GM18873 (cell line): ENCODE results near the gene ARHGAP18.

Source experiments
- ATAC-seq: cut with Tn5 transposase; IDR thresholded peaks from one replicate; pipeline ENCODE4 v1.9.1; 2021; ENCODE audit warnings: mild to moderate bottlenecking, moderate library complexity, moderate number of reproducible peaks; ENCODE audit not compliant: unreplicated experiment, low FRiP score

ARHGAP18 gene

DNA sequence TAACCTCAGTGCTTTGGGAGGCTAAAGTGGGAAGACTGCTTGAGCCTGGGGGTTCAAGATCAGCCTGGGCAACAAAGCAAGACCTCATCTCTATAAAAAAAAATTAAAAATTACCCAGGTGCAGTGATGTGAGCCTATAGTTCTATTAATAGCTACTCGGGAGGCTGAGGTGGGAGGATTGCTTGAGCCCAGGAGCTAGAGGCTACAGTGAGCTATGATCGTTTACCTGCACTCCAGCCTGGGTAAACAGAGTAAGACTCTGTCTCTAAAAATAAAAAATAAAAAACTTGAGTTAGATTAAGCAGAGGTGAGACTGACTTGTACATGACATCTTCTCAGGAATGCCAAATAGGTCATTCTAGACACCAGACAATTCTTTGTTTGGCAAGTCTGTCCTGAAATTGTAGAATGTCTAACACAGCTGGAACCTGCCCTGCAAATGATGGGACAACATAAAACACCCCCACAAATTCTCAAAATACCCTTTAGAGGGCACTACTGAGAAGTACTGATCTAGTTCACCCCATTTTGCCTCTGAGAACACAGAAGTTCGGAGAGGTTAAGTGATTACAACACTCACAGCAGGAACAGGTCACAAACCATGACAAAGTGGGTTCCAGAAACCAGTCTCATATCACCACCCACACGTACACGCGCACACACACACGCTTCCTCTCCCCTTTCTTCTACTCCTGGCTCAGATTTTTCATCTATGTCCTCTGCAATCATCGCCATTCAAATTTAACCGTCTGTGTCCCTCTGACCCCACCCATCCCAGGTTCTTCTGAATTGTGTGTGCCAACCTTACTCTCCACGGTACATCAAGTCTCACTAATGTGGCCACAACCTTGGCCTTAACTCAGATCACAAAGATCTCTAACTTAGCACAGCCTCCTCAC lies 38.3 kb downstream of the ARHGAP18 start:
- peak; percentile 86 for ATAC-seq

DNA sequence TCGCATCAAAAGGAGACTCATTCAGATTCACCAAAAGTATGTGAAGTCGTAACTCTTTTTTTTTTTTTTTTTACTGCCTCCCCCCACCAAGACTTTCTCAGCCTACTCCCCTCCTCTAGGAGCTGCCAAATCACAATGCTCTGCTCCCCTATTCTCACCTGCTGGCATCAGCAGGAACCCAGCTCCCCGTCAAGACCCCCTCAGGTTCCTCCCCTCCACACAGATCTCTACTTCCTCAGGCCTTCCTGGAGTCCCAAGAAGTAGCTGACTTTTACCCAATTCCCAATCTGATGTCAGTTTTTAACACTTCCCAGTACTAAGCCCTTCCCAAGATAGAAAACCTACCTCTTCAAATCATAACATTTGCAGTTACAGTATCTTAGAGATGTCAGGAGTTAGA lies 39.3 kb downstream of the ARHGAP18 start:
- ATAC-seq: no peak

DNA sequence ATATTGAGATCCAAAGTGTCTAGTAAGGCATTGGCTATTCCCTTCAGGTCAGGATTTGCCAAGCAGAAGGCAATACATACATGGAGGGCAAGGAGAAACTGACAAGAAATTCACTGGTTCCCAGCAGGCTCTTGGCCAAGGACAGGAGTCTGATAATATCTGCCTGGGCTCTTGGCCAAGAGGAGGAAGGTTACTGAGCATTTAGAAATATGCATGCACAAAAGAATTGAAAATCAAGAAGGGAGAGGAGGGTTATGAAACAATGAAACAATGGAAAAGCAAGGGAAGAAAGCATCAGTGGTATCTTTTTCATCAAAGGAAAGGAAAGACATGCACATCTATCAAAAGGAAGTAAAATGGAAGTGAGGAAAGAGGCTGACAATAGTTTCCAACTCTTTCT lies 42.4 kb downstream of the ARHGAP18 start:
- no peak for ATAC-seq

DNA sequence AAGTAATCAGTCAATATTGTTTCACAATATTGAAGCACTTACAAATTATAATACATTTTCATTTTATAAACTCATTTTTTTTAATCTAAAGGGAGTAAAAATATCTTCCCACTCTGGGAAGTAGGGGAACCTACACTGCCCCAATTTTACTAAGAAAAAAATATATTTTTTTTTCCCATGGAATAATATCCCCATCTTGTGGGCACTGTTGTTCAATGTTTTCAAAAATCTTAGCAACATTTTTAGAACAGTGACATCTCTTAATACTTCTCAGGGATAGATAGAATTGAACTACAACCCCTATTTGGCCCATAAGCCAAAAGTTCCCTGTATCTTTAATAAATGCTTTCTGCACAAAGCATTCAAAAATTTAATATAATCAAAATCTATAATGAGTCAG lies 42.9 kb downstream of the ARHGAP18 start:
- ATAC-seq: no peak

DNA sequence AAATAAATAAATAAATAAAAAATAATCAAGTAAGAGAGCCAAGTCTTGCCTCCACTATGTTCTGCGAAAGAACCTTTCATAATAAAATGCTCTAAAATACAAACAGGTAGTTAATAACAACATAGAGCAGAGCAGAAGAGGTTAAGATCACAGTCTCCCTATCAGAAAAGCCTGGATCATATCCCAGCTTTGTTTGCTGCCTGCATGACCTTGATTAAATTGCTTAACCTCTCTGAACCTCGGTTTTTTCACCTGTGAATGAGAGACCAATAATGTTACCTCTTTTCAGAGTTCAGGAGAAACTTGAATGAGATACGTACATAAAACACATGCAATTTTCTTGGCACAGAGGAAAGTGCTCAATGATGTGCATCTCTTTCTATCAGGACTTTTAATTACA lies 44.4 kb downstream of the ARHGAP18 start:
- no peak for ATAC-seq

DNA sequence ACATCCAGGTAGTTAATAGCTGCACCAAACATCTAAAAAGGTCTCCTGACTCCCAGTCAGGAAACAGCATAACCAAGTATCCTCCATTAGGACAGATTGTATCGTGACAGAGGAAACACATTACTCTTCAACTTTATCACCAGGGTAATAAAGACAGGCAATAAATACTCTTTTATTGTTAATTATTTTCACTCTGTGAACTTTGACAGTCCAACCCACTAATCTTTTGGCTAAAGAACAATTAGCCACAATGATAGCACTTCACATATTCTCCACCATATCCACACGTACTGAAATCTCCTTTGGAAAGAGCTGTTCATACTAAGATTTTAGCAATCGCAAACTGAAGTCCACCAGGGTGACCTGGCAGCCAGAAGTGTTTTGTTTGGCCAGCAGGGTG lies 46.4 kb downstream of the ARHGAP18 start:
- ATAC-seq: no peak

DNA sequence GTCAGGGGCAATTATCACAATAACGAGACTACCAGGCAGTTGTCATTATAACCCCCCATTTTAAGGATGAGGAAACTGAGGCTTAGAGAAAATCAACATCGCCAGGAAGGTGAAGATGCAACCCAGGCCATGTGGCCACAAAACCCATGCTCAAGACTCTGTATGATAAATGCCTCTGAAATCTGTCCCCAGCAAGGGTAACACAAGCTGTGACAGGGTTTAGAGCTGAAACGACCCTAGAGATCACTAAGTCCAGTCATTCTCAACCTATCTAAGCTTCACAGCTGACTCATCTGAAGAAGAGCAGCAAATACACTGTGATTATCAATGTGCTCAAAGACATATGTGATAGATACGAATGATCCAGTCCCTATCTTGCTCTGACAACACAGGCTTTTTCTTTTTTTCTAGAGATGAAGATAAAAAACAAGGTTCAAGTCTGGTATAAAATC lies 47.0 kb downstream of the ARHGAP18 start:
- no peak for ATAC-seq

DNA sequence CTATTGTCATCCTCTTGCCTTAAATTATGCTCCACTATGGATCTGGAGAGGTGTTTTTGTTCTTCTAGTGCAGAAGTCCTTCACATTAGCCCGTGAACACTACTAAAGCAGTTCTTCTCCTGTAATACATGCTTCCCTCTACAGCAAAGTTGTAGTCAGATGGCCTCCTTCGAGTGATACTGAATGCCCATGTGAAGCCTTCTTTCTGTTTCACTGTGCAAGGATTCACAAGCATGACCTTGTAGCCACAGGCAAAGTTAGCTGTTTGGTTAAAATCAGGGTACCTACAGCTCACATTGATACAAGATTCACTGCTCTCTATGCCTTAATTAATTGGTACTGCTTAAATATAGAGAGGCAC lies 47.6 kb downstream of the ARHGAP18 start:
- ATAC-seq: peak; percentile 72

DNA sequence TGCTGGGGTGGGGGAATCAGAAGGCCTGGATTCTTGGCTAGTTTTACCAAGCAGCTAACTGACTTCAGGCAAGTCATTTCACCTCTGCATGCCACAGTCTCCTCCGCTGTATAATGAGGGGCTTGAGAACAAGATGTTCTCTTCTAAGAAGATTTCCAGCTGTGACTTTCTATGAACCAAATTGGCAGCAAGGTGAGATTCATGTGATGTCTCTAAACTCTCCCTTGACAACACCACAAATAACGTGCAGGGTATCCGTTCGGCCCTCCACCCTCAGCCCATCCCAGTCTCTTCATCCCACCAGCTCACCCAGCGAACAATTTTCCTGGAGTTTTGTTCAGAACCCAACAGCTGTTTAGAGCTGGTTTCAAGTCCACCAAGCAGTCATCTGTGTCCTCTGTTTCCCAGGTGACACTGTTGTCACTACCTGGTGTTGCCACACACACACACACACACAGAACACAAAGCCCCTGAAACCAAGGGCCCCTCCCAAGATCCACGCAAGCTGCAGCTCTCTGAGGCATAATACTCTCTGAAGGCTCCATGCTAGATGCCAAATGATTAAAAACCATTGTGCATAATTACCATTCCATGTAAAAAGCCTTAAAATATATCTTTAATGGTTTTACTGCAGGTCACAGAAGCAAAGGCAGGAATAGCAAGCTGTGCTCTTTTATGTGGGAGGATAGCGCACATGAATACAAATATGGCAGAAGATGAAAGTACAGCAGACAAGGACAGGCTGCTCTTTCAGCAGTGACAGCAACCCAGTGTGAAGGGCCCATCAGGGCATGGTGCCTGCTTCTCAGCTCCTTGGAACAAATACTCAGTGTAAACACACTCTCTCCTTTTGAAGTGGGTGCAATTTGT lies 48.2 kb downstream of the ARHGAP18 start:
- ATAC-seq: peak; percentile 9

DNA sequence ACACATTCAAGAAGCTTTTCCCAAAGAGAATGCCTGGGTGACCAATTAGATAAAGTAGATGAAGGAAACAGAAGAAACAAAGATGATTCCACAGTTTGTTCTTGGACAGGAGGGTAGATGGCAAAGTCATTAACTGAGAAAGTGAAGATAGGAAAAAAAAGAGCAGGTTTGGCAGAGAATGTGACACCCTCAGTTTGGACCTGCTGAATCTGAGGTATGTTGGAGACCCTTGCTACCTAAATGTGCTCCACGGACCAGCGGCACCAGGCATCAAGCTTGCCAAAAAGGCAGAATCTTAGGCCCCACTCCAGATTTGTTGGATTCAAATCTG lies 49.7 kb downstream of the ARHGAP18 start:
- no peak for ATAC-seq

DNA sequence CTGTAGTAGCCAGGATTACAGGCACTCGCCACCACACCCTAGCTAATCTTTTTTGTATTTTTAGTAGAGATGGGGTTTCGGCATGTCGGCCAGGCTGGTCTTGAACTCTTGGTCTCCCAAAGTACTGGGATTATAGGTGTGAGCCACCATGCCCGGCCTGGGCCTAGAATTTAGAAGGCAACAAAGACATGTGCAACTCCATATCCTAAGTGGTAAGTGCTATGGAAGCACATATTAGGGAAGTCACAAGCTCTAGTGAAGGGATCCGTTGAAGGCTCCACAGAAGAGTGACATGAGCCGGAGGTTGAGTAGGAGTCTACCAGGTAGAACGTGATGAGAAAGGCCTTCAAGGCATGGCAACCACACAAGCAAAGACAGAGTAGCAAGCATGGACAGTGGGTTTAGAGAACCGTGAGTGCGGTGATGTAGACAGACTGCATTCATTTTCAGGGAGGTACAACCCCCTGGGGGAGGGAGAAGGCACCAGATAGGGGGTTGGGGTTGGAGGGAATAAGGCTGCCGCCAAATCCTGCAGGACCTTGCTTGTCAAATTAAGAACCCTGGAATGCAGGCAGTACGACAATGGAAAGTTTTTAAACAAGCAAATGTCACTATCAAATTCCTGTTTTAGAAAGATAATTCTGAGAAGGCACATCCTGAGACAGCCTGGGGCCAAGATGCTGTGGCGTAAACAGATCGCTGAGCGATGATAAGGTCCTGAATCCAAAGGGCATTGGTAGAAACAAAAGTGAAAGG lies 50.2 kb downstream of the ARHGAP18 start:
- no peak for ATAC-seq

DNA sequence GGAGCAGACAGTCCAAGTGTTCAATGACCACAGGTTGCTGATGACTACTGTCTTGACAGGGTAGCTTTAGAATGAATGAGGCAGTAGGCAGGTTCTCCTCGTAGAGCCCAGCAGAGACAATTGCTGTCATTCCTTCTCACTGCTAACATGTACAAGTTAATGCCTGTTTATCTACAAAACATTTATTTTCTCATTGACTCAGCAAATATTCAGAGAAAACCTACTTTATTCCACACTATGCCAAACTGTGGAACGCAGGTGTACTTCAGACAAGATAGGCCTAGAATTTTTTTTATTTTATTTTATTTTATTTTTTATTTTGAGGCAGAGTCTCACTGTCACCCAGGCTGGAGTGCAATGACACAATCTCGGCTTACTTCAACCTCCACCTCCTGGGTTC lies 50.8 kb downstream of the ARHGAP18 start:
- ATAC-seq: no peak

DNA sequence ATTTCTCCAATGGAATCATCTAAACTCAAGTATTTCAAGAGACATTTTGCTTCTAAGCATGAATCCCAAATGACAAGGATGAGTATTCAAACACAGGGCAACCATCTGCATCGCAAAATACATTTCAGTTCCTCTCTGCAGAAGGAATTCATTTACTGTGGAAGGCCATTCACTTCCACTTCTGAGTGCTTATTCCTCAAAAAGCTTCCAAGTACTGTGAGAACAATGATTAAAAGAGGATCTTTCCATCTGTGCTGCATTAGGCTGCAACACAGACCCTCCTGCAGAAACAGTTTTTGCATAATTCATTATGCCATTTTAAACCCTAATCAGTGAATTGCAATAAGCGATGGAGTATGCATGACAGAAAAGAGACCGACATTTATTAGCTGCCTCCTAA lies 52.5 kb downstream of the ARHGAP18 start:
- ATAC-seq: no peak

DNA sequence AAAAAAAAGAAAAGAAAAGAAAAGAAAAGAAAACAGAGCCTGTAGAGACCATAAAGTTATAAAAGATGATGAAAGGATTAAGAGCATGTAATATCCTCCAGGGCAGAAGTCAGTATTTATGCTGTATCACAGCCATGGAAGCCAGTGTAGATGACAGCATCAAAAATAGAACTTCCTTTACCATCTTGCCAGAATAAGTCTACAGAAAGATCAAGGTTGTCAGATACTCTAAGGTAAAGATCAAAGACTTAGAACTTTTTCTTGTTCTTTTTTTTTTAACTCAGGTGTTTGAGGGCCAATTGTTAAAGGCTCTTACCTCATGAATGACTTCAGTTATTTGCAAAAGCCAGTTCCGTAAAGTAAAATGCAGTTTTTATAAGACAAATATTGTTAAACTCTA lies 54.6 kb downstream of the ARHGAP18 start:
- ATAC-seq: no peak

DNA sequence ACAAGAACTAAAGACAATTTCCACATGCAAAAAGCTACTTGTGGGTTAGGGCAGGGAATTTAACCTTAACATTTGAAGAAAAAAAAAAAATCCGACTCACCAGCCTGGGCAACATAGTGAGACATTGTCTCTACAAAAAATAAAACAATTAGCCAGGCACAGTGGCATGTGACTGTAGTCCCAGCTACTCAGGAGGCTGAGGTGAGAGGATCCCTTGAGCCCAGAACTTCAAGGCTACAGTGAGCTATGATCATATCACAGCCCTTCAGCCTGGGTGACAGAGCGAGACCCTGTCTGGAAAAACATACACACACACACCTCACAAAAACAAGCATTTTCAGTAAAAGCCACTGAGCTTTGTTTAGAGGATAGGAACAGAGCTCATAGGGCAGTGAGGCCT lies 56.2 kb downstream of the ARHGAP18 start:
- no peak for ATAC-seq

DNA sequence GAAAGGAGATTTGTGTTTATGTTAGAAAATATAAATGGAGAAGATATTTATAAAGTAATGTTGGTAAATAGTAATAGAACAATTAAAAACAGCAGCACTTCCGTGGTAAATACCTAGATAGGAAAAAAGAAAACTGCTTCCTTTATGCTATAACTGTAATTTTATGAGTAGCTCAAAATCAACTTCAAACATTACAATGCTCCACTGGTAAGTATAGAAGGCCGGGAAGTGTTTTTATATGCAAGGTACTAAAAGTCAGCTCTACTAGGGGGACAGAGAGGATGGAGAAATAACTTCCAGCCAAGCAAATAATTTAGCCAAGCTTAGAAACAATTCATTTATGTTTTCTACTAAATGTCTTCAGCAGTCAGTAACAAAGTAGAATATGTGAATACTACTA lies 56.7 kb downstream of the ARHGAP18 start:
- ATAC-seq: no peak

DNA sequence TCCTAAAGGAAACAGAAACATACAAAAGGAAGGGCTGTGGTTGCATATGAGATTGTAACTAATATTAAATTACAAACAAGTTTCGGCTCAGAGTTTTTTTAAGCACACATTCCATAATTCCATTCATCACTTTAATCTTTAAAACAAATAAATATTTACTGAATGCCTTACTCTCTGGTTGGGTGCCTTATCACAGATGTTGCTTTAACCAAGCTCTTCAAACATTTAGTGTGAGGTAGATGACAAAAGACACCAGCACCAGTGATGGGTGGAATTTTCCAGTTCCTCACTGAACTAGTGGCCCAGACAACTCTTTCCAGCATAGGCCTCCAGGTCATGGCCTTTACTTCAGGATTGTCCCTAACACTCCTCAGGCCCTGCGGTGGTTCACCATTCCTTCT lies 58.7 kb downstream of the ARHGAP18 start:
- no peak for ATAC-seq

DNA sequence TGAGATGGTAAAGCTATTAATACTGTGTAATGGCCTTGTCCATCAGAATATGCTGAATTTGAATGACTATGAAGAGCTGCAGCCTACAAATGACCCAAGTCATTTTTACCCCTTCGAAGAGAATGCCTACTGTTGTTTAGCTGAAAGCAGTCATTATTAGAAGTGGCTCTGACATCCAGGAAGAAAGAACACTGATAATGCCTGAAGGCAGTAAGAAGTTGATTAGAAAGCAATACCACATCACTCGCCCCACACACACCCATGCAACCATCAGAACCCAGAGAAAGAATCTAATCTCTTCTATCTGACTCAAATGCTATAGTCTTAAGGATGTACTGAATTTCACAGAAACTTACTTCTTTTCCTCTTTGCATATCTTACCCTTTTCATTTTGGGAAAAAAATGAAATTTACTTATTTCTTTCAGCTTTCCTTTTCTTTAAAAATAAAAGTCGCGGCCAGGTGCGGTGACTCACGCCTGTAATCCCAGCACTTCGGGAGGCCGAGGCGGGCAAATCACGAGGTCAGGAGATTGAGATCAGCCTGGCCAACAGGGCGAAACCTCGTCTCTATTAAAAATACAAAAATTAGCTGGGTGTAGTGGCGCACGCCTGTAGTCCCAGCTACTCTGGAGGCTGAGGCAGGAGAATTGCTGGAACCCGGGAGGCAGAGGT lies 61.0 kb downstream of the ARHGAP18 start:
- ATAC-seq: no peak

DNA sequence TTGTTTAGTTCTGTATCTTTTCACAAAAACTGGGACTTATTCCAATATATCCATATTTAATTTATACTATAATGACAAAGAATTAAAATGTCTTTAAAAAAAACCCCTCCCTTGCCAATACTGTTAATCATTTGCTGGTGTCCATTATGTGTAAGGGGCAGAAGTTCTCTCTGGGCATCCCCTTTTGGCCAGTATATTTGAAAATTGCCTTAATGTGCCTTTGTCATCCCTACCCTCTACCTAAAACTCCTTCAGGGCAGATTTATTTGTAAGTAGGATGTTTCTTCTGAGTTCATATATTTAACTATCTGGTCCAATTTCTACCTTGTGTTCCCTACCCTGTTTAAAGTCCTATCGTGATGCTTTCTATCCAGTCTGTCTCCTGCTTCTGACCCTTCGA lies 62.9 kb downstream of the ARHGAP18 start:
- peak; percentile 33 for ATAC-seq

DNA sequence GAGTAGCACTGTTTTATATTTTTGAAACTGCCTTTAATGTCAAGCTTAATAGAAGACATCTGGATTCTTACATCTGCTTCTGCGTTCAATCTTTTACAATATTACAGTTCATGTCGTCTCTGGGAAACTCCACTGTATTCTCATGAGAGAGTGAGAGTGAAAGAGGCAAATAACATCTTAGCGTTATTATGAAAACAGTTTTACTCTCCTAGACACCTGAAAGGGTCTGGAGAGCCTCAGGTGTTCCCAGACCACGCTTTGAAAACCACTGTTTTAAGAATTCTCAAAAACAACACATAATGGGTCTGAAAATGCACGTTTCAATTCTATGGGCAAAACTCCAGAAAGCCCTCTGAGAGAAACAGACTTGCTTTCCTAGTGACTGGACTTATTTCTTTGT lies 63.3 kb downstream of the ARHGAP18 start:
- peak; percentile 78 for ATAC-seq
